Activated CD4-positive, alpha-beta T cell treated with anti-CD3 and anti-CD28 coated beads, Interleukin-2, amount 50 U/mL, for 4 hours (primary cell): Measurements from ENCODE around the gene CTSD.

Experiments
- DNase-seq, 2 experiments: peaks; one replicate each; pipeline ENCODE4 v3.0.0-alpha.2; 2020

Gene CTSD

DNA sequence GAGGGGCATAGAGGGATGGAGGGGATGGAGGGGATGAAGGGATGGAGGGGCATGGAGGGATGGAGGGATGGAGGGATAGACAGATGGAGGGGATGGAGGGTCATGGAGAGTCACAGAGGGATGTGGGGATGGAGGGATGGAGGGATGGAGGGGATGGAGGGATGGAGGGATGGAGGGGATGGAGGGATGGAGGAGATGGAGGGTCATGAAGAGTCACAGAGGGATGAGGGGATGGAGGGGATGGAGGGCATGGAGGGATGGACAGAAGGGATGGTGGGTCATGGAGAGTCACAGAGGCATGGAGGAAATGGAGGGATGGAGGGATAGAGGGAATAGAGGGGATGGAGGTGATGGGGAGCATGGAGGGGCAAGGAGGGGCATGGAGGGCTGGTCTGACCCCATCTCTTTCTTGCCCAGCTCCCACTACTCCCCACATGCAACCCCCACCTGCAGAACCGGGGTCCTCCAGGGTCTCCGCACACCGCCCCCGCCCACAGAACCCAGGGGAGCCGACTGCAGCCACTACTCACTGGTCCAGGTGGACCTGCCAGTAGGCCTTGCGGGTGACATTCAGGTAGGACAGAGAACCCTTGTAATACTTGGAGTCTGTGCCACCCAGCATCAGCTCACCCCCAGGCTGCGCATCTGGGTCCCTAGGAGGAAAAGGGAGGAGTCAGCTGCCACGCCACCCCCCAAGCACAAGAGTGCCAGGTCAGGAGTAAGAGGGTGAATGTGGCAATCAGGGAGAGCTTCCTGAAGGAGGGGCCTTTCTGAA lies 9.2 kb downstream of the CTSD start:
- DNase-seq: no peak

DNA sequence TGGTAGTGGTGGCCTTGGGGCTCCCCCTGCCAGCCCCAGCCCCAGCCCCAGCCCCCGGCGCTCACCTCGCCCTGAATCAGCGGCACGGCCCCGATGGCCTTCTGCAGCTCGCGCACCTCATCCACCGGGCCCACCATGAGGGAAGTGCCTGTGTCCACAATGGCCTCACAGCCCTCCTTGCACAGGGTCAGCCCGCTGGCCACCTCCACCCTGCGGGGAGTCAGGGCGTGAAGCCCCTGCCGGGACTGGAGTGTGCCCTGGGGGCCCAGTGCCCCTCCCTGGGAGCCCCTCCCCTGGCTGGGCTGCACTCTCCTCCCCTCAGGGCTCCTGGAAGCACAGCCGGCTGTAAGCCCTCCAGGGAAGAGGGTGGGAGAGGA lies 9.8 kb downstream of the CTSD start:
- no peak for DNase-seq

DNA sequence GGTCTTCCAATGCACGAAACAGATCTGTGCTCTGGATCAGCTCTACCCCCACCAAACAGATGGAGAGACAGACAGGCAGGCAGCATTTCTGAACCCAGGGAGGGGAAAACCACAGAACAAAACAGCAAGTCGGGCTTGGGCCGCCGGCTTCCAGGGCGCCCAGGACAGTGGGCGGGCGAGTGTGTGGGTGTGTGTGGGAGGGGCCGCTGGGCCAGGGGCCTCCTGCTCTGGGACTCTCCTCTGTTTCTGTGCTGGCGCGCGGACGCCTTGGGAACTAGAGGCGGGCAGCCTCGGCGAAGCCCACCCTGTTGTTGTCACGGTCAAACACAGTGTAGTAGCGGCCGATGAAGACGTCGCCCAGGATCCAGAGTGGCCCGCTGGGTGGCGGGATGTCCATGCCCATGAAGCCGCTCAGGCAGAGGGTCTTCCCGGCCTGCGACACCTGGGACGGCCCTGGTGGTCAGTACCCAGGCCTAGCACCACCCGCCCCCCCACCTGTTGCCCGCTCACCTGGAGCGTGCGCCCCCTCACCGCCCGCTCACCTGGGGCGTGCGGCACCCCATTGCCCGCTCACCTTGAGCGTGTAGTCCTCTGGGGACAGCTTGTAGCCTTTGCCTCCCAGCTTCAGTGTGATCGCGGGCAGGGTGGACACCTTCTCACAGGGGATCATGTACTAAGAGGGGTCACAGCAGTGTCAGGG lies 10.3 kb downstream of the CTSD start:
- DNase-seq: no peak

DNA sequence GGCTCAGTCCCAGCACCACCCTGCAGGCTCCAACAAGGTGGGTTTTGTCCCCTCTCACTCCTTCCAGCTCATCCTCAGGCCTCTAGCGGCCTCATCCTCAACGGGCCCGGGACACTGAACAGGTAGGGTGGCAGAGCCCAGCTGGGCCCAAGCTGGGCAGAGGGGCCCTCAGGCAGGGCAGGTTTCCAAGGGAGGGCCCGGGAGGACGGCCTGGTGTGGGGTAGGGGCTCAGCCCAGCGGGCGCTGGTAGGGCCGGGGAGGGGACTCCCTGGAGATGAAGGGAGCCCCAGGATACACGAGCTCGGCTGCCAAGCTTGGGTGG lies 10.9 kb downstream of the CTSD start:
- DNase-seq: no peak

DNA sequence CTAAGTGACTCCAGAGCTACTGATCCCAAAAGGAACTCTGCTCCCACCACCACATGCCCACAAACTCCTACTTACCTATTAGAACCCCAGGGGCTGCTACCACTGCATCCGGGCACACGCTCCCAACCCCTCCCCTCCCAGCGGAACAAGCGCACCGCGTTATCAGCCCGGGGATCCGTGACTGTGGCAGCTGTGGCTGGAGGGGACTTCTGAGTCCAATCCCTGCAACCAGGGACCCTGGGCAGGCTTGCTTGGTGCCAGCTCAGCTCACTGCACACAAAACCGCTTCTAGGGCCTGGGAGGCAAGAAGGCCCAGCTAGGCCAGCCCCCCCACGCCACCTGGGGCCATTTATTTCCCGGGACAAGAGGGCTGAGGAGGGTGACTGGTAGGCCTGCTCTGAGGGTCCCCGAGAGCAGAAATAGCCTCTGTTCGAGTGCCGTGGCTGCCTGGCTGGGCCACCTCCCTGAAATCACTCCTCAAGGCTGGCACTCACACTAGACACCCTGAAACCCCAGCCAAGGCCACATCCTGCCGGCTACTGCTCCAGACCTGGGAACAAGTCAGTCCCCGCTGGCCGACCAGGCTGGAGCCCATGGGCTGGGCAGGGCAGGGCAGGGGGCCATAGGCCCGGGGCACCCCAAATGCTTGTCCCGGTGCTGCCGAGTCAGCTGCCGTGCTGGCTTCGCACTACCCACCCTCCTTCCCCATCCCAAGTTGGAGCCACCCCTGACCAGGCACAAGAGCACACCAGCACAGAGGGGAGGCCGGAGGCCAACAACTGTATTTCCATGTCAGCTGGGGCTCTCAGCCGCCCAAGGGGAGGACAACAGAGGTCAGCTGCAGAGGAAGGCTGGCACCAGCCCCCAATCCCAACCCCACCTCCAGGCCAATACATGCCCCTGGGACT lies 11.5 kb downstream of the CTSD start:
- no peak for DNase-seq

DNA sequence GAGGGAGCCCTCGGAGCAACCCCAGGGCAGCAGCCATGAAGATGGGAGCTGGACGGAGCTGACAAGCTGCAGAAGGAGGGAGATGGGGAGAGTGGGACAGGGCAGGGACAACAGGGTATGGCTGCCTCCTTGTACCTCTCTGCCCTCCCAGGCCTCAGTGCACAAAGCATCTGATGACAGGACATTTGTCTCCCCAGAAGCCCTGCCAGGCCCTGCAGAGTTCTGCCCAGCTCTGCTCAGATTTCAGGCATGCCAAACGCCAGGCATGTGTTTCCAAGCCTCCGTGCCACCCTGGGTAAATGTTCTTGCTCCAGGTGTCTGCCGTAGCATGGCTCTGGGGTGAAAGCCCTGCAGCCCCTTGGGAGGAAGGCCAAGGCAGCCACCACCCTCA lies 12.2 kb downstream of the CTSD start:
- DNase-seq: no peak

DNA sequence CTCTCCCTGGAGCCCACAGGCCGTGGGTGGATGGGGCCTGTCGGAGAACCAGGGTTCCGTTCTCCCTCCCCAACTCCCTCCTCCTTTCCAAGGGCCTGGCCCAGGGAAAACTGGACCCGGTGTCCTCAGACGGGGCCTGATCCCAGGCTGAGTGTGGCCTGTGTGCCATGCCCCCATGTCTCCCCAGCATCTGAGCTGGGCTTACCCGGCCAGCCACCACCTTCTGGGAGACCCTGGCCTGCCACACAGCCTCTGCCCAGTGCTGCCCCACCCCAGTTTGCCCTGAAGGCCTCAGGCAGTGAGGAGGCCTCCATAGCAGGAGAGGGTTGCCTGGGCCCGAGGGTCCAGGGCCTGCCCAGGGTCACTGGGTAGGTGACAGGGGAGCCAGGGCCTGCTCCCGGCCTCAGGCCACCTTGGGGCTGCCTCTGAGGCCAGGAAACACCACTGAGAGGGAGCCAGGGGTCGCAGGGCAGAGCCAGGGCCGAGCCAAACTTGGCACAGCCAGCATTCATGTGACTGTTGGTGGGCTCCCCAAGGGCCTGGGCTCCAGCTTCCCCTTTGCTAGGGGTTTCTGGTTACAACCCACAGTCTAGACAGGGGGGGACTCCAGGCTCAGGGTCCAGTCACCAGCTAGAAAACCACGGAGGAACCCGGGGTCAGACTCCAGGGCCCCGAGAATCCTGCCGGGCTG lies 12.7 kb downstream of the CTSD start:
- DNase-seq: no peak

DNA sequence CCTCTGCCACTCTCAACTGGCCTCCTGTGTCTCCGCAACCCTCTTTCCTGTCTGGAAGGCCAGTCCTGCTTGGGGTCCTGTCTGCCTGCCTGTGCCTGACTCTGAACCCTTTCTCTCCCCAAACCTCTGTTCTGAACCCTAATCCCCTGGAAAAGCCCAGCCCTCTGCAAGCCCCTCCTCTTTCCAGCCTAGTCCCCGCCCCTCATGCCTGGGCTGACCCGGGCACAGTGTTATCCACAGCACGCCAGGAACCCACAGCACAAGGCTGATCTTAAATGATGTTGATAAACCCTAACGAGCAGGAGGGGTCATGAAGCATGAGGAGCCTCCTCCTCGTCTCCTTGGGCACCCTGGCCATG lies 13.3 kb downstream of the CTSD start, which contains the start of gene IFITM10:
Gene IFITM10, minus strand, starts transcription at position 115 of the 359 bp plus-strand sequence. CDS start 153 bp downstream, outside the sequence.
- no peak for DNase-seq

DNA sequence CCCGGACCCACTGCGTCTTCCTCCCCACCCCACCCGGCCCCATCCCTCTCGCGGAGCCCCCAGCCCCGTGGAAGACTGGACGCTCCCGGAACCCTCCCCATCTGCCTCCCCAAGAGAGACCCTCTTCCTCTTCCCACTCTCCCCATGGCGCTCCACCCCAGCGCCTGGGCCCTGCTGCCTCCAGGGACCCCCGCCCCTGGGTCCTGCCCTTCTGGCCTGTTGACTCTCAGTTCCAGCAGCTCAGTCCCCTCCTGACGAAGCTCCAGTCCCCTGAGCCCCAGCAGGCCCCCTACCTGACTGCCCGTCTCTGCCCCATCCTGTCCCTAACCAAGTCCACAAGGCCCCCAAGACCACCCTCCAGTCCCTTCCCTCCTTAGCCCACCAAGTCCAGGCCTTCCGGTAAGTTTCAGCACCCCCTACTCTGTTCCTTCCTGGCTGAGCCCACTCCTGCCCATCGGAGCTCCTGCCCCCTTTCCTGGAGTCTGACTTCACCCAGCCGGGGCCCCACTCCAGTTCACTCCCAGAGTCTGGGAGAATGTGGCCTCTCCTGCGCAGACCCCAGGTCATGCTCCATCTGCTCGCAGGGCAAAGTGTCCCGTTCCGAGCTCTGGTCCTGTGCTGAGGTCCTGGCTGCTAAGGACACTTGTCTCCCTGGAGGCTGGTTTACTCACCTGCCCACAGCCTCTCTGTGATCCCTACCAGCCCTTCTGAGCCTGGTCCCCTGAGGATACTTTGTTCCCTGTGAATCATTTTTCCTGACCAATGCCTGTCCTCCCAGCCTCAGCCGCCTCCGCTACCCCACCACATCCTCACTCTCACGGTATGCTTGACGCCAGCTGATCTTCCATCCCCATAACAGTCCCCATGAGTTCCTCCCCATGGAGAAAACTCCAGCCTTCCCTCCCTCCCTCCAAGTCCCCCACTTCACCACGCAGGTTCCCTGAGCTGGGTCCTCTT lies 14.1 kb downstream of the CTSD start:
- DNase-seq: no peak

DNA sequence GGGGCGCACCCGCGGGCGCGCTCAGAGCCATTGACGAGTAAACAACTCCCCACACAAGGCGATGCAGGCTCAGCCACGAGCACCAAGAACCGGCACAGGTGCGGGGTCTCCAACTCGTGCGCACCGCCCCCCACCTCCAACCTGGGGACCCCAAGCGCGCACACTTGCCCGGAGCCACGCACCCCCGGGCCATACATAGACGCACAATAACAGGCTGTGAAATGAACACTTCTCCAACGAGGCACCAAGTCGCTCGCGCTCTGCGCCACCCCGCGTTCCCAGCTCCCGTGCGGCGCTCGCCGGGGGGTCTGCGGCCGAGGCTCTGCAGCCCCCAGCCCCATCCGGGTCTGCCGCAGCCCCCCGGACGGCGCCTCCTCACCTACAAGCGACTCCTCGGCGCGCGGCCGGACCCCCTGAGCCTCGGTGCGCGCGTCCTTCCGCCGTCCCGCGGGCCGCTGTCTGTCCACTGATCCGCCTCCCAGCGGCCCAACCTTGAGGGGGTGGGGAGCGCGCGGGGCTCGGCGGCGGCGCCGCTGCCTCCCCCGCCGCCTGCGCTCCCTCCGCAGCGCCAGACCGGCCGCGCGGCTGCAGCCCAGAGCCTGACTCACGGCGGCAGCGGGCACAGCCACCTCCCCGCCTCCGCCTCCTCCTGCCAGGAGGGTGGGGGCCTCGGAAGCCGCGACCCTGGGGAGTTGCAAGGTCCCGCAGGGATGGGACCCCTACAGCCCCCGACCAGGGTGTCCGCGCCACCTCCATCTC lies 14.9 kb downstream of the CTSD start:
- no peak for DNase-seq

DNA sequence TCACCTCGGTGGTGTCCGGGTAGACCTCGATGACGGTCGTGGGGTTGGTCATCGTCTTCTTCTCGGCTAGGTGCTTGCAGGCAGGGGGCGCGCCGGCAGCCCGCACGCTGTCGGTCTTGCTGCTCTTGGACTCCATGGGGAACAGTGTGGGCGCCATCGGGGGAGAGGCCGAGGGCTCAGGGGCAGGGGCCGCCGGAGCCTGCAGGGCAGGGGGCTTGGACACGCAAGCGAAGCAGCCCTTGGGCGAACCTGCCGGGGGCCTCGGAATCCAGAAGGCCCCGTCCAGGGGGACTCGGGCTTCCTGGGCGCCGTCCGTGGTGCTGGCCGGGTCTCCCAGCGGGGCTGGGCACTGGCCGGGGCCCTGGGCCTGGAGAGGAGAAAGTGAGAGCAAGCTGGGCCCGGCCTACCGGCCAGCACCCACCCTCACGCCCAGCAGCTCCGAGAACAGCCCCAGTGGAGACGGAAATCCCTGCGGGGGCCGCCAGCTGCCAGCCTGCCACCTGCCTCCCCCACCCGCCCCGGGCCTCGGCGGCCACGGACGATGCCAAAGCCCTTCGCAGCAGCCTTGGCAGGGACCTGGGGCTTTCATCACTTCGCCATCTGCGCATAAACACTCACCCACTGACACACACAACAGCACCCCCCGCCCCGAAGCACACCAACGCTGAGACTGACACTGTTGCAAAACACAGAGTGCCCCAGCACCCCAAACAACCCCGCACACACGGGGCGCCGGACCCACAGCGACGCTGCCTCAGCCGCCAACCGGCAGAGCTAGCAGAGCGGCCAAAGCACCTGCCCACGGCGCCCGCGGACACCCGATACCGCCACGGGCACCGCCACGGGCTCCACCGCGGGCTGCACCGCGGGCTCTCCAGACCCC lies 15.7 kb downstream of the CTSD start:
- DNase-seq: no peak

DNA sequence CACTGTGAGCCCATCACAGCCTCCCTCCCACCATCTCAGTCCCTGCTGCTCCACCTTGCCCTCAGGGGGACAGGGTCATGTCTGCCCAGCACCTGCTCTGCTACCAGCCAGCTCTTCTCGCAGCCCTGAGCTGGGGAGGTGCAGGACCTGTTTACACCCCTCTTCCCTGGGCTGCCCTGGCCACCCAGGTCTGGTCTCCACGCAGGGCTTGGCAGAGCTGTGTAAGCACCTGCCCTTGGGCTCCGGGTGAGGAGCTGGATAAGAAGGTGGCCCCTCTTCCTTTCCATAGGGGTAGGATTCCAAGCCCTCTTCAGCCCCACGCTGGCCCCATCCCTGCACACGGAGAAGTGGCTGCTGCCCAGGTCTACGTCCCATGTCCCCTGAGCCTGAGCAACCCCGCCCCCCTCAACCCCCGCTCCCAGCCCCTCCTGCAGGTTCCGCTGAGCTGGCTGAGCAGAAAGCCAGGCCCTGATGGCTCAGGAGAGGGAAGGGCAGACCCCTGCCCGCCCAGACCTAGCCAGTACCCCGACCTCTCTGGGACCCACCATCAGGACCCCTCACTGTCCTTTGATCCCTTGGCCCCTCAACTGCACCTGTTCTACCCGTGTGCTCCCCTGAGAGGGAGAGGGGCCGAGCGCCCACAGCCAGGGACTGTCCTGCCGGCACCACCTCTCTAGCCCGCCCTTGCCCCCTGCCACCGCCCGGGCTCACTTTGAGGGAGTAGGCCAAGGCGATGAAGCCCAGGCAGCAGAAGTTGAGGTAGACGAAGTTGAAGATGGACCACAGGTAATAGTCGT lies 16.6 kb downstream of the CTSD start:
- no peak for DNase-seq

DNA sequence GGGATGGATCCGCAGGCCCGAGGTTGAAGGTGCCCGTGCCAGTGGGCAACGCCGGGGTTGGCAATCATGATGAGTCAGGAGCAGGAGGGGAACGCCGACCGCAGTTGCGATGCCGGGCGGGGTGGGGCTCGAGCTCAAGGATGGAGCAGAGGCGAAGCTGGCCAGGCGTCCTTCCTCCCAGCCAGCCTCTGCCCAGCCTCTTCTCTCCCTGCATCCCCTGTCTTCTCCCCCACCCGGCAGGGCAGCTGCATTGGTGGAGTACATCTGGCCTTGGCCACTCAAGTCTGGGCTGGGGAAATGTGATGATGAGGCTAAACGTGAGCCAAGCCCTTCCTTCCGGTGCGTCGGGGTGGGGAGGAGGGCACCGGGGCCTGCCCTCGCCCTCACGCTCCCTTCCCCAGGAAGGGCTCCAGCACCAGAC lies 17.2 kb downstream of the CTSD start:
- DNase-seq: no peak

DNA sequence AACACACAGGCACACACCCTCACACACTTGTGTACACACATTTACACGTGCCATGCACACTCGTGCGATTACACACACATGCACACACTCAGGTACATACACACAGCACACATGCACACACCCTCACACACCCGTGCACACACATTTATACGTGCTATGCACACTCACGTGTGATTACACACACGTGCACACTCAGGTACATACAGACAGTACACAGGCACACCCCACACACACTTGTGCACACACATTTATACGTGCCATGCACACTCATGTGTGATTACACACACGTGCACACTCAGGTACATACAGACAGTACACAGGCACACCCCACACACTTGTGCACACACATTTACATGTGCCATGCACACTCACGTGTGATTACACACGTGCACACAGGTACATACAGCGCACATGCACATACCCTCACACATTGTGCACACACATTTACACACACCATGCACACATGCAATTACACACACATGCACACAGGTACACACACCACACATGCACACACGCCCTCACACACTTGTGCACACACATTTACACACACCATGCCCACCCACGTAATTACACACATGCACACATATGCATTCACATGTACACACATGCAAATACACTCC lies 17.9 kb downstream of the CTSD start:
- no peak for DNase-seq

DNA sequence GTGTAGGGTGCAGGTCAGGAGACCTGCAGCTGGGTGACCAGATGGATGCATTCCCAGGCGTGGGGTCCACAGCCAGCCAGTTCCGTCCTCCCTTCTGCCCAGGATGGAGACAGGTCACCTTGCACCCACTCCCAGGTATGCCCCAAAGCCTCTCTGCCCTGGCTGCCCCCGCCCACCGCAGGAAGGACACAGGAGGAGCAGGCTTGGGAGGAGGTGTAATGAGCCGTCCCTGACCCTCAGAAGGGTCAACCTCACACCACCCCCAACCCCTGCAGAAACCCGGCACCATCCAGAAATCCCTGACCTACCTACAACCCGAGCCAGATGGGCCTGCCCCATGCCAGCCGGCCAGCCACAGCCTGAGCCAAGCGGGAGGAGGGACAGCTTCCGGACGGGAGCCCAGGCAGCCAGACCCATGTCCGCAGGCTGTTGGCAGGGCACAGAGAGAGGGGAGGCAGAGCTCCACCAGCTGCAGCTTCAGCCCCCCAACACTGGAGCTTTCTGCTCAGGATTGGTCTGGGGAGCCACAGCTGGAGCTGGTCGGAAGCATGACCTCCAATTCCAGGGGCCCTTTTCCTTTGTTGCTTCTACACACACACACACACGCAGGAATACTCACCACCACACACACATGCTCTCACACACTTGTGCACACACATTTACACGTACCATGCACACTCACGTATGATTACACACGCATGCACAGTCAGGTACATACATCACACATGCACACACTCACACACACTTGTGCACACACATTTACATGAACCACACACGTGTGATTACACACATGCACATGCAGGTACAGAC lies 18.6 kb downstream of the CTSD start:
- DNase-seq: no peak

DNA sequence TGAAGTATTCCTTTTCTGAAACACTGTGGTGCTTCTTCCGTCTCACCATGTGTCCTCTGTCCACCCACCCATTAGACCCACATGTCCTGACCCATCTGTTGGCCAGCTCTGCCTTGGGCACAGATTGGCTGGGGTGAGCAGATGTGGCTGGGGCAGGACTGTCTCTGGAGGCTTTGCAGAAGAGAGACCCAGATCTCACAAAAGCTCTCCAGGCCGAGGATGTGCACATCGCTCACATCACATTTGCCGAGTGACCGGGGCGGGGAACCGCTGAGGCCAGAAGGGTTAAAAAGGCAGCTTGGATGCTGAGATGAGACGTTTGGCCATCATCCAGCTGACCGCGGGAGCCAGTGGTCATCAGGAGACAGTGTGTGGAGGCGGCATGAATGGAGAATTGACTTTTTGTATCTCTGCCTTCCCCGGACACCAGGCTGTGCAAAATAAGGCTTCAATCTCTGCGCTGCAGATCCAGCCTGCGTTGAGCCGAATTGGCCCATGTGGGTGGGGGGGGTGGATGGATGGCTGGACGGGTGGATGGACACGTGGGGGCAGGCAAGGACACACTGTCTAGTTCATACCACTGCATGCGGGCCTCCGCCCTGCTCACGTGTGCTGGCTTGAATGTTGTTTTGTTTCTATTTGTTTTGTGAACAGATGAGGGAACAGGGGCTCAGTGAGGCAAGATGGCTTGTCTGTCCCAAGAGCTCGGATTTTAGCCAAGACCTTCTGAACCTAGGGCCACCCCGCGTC lies 19.4 kb downstream of the CTSD start:
- DNase-seq: no peak

DNA sequence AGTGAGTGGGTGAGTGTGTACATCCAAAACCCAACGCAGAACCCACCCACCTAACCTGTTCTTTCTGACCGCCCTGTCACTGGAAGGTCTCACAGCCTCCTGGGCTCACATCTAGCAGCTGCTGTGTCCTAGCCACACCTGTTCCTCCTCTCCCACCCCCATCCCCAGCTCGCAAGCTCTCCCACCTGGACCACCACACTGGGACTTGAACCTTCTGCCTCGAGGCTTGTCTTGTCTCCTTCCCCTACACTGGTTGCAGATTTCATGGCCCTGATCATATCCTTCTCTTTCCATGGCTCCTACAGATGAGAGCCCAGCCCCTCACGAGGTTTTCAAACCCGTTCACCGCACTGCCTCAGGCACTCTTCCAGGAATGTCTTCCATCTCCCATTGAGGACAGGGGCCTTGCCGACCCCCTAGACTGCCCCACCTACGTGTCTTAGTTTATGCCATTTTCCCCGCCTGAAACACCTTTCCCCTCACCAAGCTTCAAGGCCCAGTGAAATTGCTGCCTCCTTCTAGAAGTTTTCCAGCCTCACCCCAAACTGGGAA lies 20.1 kb downstream of the CTSD start:
- no peak for DNase-seq
